GM12878 (cell line): ENCODE data around the gene CCR5AS.

Experiments used
- ATAC-seq: fragments of 200-7000 bp; cut with Tn5 transposase; 3 replicates; pipeline ENCODE4 v1.9.1; 2020; ENCODE audit warnings: mild to moderate bottlenecking, moderate library complexity
- BruUV-seq: library from RNA; stranded (reverse); fragments of 400-500 nt; replicated peaks from 2 replicates; lab custom pipeline; 2021; lab: Mats Ljungman, UMichigan
- CTCF ChIA-PET: fragments of 300-600 bp; sonication (Branson Sonifier 250); formaldehyde crosslinking; extraction: SDS; loops from one replicate; lab custom pipeline; 2021; ENCODE audit warnings: inconsistent platforms; lab: Yijun Ruan, JAX
- POLR2A ChIA-PET: fragments of 350-600 bp; formaldehyde crosslinking; extraction: SDS; loops from one replicate; lab custom pipeline; 2021; ENCODE audit warnings: inconsistent platforms; lab: Charles Lee
- RAD21 ChIA-PET: fragments of 300-600 bp; sonication (Branson Sonifier 250); formaldehyde crosslinking; loops from one replicate; lab custom pipeline; 2023; ENCODE audit warnings: antibody characterized with exemption; ENCODE audit not compliant: unreplicated experiment; lab: Charles Lee
- SMC1A ChIA-PET: fragments of 300-600 bp; sonication (Branson Sonifier 250); formaldehyde crosslinking; loops from one replicate; lab custom pipeline; 2023; ENCODE audit not compliant: unreplicated experiment, uncharacterized antibody; lab: Charles Lee
- DNase-seq: peaks from one replicate; pipeline ENCODE4 v3.0.0-alpha.2; 2011; ENCODE audit warnings: low read depth, low spot score
- FAIRE-seq: peaks from 3 replicates; lab custom pipeline; 2011; peaks lifted over from hg19 to GRCh38; lab: Jason Lieb, UNC
- H2AFZ ChIP-seq: 2 replicates; pipeline ENCODE4 v1.6.0; 2011; ENCODE audit warnings: low read depth, low read length, control low read depth; ENCODE audit not compliant: control insufficient read depth
- H3K27ac ChIP-seq: 2 replicates; pipeline ENCODE4 v1.5.1; 2011; ENCODE audit warnings: control low read depth; ENCODE audit not compliant: control insufficient read depth, insufficient read depth
- H3K27me3 ChIP-seq, 2 experiments: replicated peaks in 1 of 2; 2 replicates each; pipeline versions ENCODE4 v1.6.0 to v1.6.1; 2011; ENCODE audit warnings: low read length in 1 of 2; ENCODE audit not compliant: control insufficient read depth in 2 of 2, insufficient read depth in 2 of 2
- H3K36me3 ChIP-seq, 2 experiments: 2 replicates each; pipeline ENCODE4 v1.5.1; 2011; ENCODE audit warnings: low read length in 1 of 2; ENCODE audit not compliant: control insufficient read depth in 2 of 2, insufficient read depth in 2 of 2
- H3K4me1 ChIP-seq: 2 replicates; pipeline ENCODE4 v1.6.1; 2011; ENCODE audit warnings: mild to moderate bottlenecking, low read length, moderate library complexity, mixed read lengths; ENCODE audit not compliant: control insufficient read depth, insufficient read depth
- H3K4me2 ChIP-seq: 2 replicates; pipeline ENCODE4 v1.6.0; 2011; ENCODE audit warnings: control low read depth; ENCODE audit not compliant: control insufficient read depth, insufficient read depth
- H3K4me3 ChIP-seq: fragments of 200-600 bp; sonication (generic); 2 replicates; pipeline ENCODE4 v1.5.1; 2016
- H3K79me2 ChIP-seq: 2 replicates; pipeline ENCODE4 v1.6.0; 2011; ENCODE audit warnings: low read length; ENCODE audit not compliant: control insufficient read depth, insufficient read depth
- H3K9ac ChIP-seq: 2 replicates; pipeline ENCODE4 v1.8.0; 2011; ENCODE audit warnings: low read length, control low read depth, mixed read lengths; ENCODE audit not compliant: control insufficient read depth, insufficient read depth
- H3K9me3 ChIP-seq: replicated peaks from 3 replicates; pipeline ENCODE4 v1.5.1; 2011; ENCODE audit warnings: mild to moderate bottlenecking, low read length; ENCODE audit not compliant: control insufficient read depth, insufficient read depth
- H4K20me1 ChIP-seq: 2 replicates; pipeline ENCODE4 v1.6.0; 2011; ENCODE audit not compliant: control insufficient read depth, insufficient read depth
- BCLAF1 ChIP-seq: fragments of 450-650 bp; IDR thresholded peaks from 2 replicates; pipeline ENCODE4 v1.6.1; 2017; ENCODE audit warnings: antibody characterized with exemption, mild to moderate bottlenecking, moderate library complexity
- CBFB ChIP-seq: IDR thresholded peaks from 2 replicates; pipeline ENCODE4 v1.6.1; 2016; ENCODE audit warnings: antibody characterized with exemption, low read depth
- HCFC1 ChIP-seq: fragments of 150-350 bp; IDR thresholded peaks from 2 replicates; pipeline ENCODE4 v1.6.1; 2014; ENCODE audit warnings: low read length
- HDAC6 ChIP-seq: fragments of 200-600 bp; sonication (generic); IDR thresholded peaks from one replicate; pipeline ENCODE4 v1.8.0; 2017; ENCODE audit warnings: antibody characterized with exemption; ENCODE audit not compliant: unreplicated experiment
- IKZF1 ChIP-seq: fragments of 450-650 bp; conservative IDR thresholded peaks from 2 replicates; pipeline ENCODE4 v1.6.1; 2017; ENCODE audit warnings: antibody characterized with exemption, mild to moderate bottlenecking
- JUND ChIP-seq: IDR thresholded peaks from 2 replicates; pipeline ENCODE4 v1.6.1; 2012; ENCODE audit warnings: low read depth, mild to moderate bottlenecking, low read length, improper control_type of control experiment, moderate library complexity
- MEF2A ChIP-seq: IDR thresholded peaks from 2 replicates; pipeline ENCODE4 v1.6.1; 2011; ENCODE audit warnings: low read depth, mild to moderate bottlenecking, low read length, moderate library complexity; ENCODE audit not compliant: insufficient read depth
- NFIC ChIP-seq: IDR thresholded peaks from 2 replicates; pipeline ENCODE4 v1.6.1; 2012; ENCODE audit warnings: low read depth, mild to moderate bottlenecking, inconsistent platforms, low read length, moderate library complexity
- RUNX3 ChIP-seq: IDR thresholded peaks from 2 replicates; pipeline ENCODE4 v1.6.1; 2012; ENCODE audit warnings: low read length, inconsistent platforms
- SIX5 ChIP-seq: IDR thresholded peaks from 2 replicates; pipeline ENCODE4 v1.6.1; 2011; ENCODE audit warnings: mild to moderate bottlenecking, low read depth, low read length, moderate library complexity; ENCODE audit not compliant: severe bottlenecking
- TCF3 ChIP-seq: IDR thresholded peaks from 2 replicates; pipeline ENCODE4 v1.6.1; 2012; ENCODE audit warnings: low read depth, mild to moderate bottlenecking, low read length, borderline replicate concordance; ENCODE audit not compliant: insufficient read depth
- ZNF217 ChIP-seq: fragments of 450-650 bp; IDR thresholded peaks from 2 replicates; pipeline ENCODE4 v1.6.1; 2017; ENCODE audit warnings: antibody characterized with exemption, mild to moderate bottlenecking
- ZSCAN29 ChIP-seq: fragments of 450-650 bp; IDR thresholded peaks from 2 replicates; pipeline ENCODE4 v1.6.1; 2017; ENCODE audit warnings: mild to moderate bottlenecking, moderate library complexity
- WGBS: methylation state at CpG from one replicate; pipeline ENCODE4 v1.1.6; 2016; ENCODE audit warnings: low lambda C conversion rate; ENCODE audit not compliant: insufficient replicate concordance, insufficient coverage; ENCODE audit errors: missing lambda C conversion rate; 5-methylcytosine and 5-hydroxymethylcytosine counted together
- in situ Hi-C: fragments of 300-500 bp; cut with MboI; formaldehyde crosslinking; loops from 9 replicates; pipeline ENCODE4 v1.14.3; 2018; ENCODE audit warnings: mixed read lengths
- intact Hi-C: fragments of 100-400 bp; cut with micrococcal nuclease; formaldehyde crosslinking; loops from one replicate; pipeline ENCODE4 v1.14.2; 2022; ENCODE audit not compliant: unreplicated experiment

The CCR5AS gene

GRCh38 chr3:46350262-46350565 lies 56.7 kb downstream of the CCR5AS start:
- TF ChIP-seq TCF3: no peak
- POLR2A ChIA-PET: interaction anchor here (1.5 kb wide), 1 partner anchor 22 kb away, joined by 4 read pairs; no protein-coding TSS in a partner anchor
- CTCF ChIA-PET: interaction anchor here (1.0 to 2.4 kb wide), 7 partner anchors 10 to 74 kb away, joined by 3 to 15 read pairs (median 4); no protein-coding TSS in a partner anchor
- H3K4me3 ChIP-seq: peak overlapping the region; percentile 42
- 0% methylated on average over 1 of the region's 1 CpG for WGBS
- no TSS peak for BruUV-seq
- H3K9ac ChIP-seq: no peak overlapping the region
- in situ Hi-C loops (no loop called here), intact Hi-C loops (loop anchor here (5.0 kb wide), 1 partner anchor 33 kb away; no protein-coding TSS in a partner anchor)
- H3K4me2 ChIP-seq: peak overlapping the region; percentile 70
- FAIRE-seq (no peak), ATAC-seq (peak; percentile 79), DNase-seq (no peak)
- no peak overlapping the region for H2AFZ ChIP-seq
- SMC1A ChIA-PET: interaction anchor here (0.8 to 4.1 kb wide), 6 partner anchors 10 to 55 kb away, joined by 3 to 31 read pairs (median 4); partner anchors contain the start of gene CCR5
- peaks cover 31% of the 10 kb centered on the region for H3K4me1 ChIP-seq
- no peaks in the 10 kb centered on the region for H3K79me2 ChIP-seq
- peaks cover 3% of the 10 kb centered on the region; the same call in 2 of the 3 replicates for H3K9me3 ChIP-seq
- H3K27ac ChIP-seq: peak overlapping the region; percentile 59
- no peaks in the 10 kb centered on the region; a peak in 1 of 4 replicates for H3K27me3 ChIP-seq
- no peaks in the 10 kb centered on the region for H3K36me3 ChIP-seq
- no peaks in the 10 kb centered on the region for H4K20me1 ChIP-seq
- RAD21 ChIA-PET: interaction anchor here (1.0 to 5.5 kb wide), 4 partner anchors 10 to 56 kb away, joined by 3 to 26 read pairs (median 4); no protein-coding TSS in a partner anchor

- CTCF ChIA-PET: interaction anchor here (1.0 to 2.4 kb wide), 5 partner anchors 10 to 73 kb away, joined by 3 to 15 read pairs (median 4); no protein-coding TSS in a partner anchor
- no peak for DNase-seq
- Histone ChIP-seq H3K4me1 (peaks cover 31% of the 10 kb centered on the region), H3K9ac (no peak overlapping the region), H3K79me2 (no peaks in the 10 kb centered on the region), H3K4me3 (peak overlapping the region; percentile 42), H3K9me3 (peaks cover 3% of the 10 kb centered on the region; the same call in 2 of the 3 replicates), H3K27ac (peak overlapping the region; percentile 59), H3K27me3 (no peaks in the 10 kb centered on the region; a peak in 1 of 4 replicates), H4K20me1 (no peaks in the 10 kb centered on the region), H3K4me2 (peak overlapping the region; percentile 70), H2AFZ (no peak overlapping the region; the same call in 1 of the 2 replicates), H3K36me3 (no peaks in the 10 kb centered on the region)
- intact Hi-C loops (loop anchor here (5.0 kb wide), 1 partner anchor 32 kb away; no protein-coding TSS in a partner anchor), in situ Hi-C loops (no loop called here)
- peak; percentile 92 for ATAC-seq
- SMC1A ChIA-PET: interaction anchor here (0.8 to 4.1 kb wide), 6 partner anchors 11 to 55 kb away, joined by 3 to 31 read pairs (median 4); partner anchors contain the start of gene CCR5
- 3% methylated on average over 2 of the region's 2 CpGs for WGBS
- POLR2A ChIA-PET: interaction anchor here (1.5 kb wide), 1 partner anchor 22 kb away, joined by 4 read pairs; no protein-coding TSS in a partner anchor
- peak; percentile 72 for FAIRE-seq
- BruUV-seq: no TSS peak
- RAD21 ChIA-PET: interaction anchor here (1.0 to 5.5 kb wide), 4 partner anchors 10 to 56 kb away, joined by 3 to 26 read pairs (median 4); no protein-coding TSS in a partner anchor
- TF ChIP-seq MEF2A (peak; percentile 70; the same call in 1 of the 2 replicates), RUNX3 (peak; percentile 94), ZNF217 (no peak), HDAC6 (no peak), JUND (no peak), HCFC1 (no peak), NFIC (peak; percentile 67; the same call in 1 of the 2 replicates), CBFB (peak; percentile 54; the same call in 1 of the 2 replicates), IKZF1 (0 out of 2 replicates have a peak, but pooled peaks have one; percentile 11), SIX5 (no peak), BCLAF1 (no peak), ZSCAN29 (no peak)
Measured at GRCh38 chr3:46349484-46350261, 57.2 kb downstream of the CCR5AS start.
